ENCODE measurements around the gene SLC39A11.
"Not testable (repeated sequence)": the region's sequence is repeated elsewhere in the genome, so short reads cannot be mapped to it uniquely, and the experiment has no call there.

SLC39A11 gene

GRCh38 chr17:73105431-73105830 lies 12.9 kb upstream of the SLC39A11 start:
- DNase-seq = no peak

GRCh38 chr17:73104450-73104849 lies 12.0 kb upstream of the SLC39A11 start:
- no peak for DNase-seq

GRCh38 chr17:73103641-73104335 lies 11.3 kb upstream of the SLC39A11 start:
- no peak for DNase-seq

GRCh38 chr17:73101031-73101430 lies 8.5 kb upstream of the SLC39A11 start:
- no peak for DNase-seq

GRCh38 chr17:73100363-73100762 lies 7.9 kb upstream of the SLC39A11 start:
- DNase-seq = no peak

GRCh38 chr17:73099511-73099910 lies 7.0 kb upstream of the SLC39A11 start:
- no peak for DNase-seq

- DNase-seq = no peak
These were observed 6.4 kb upstream of the SLC39A11 start for GRCh38 chr17:73098919-73099318.

- DNase-seq = not testable (repeated sequence)
These were observed 5.7 kb upstream of the SLC39A11 start for GRCh38 chr17:73097973-73098765.

GRCh38 chr17:73096866-73097265 lies 4.4 kb upstream of the SLC39A11 start:
- DNase-seq = no peak

GRCh38 chr17:73096211-73096610 lies 3.7 kb upstream of the SLC39A11 start:
- no peak for DNase-seq

- DNase-seq = no peak
These were observed 798 bp upstream of the SLC39A11 start for GRCh38 chr17:73093286-73093685.

- peak; percentile 42 for DNase-seq
These were observed 542 bp downstream of the SLC39A11 start for GRCh38 chr17:73091770-73092522.

- DNase-seq = no peak
These were observed 1.1 kb downstream of the SLC39A11 start for GRCh38 chr17:73091410-73091769.

- no peak for DNase-seq
These were observed 1.9 kb downstream of the SLC39A11 start for GRCh38 chr17:73090396-73091202.

GRCh38 chr17:73089322-73090317 lies 2.9 kb downstream of the SLC39A11 start:
- no peak for DNase-seq

GRCh38 chr17:73088561-73088960 lies 3.9 kb downstream of the SLC39A11 start:
- DNase-seq = no peak

GRCh38 chr17:73083432-73083831 lies 9.1 kb downstream of the SLC39A11 start:
- DNase-seq = no peak

- no peak for DNase-seq
These were observed 17.9 kb downstream of the SLC39A11 start for GRCh38 chr17:73074566-73074965.

GRCh38 chr17:73072219-73072962 lies 20.1 kb downstream of the SLC39A11 start:
- DNase-seq = no peak

GRCh38 chr17:73071066-73071999 lies 21.2 kb downstream of the SLC39A11 start:
- no peak for DNase-seq
